ENCODE data around the gene ZNF211. TPM values are rescaled to one million over a fixed set of nuclear protein-coding genes. Genes with fewer than 3 reads are reported as not detected.

ZNF211 gene
- total RNA-seq, 4 donors from 2014 or later, result 9.4 to 115 (median 20.7) TPM

DNA sequence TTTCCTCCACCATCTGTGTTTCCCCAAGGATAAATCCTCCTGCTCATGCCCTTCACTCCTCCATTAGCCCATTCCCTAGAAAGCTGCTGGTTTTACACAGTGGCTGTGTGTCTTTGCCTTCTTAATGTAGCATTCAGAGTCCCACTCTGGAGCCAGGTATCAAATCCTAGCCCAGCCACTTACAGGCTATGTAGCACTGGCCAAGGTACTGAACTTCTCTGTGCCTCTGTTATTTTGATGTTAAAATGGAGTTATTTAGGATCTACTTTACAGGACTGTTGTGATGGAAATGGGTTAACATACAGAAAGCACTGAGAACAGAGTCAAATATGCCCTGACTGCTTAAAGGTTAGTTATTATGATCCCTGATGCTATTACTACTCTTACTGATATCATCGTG is 34.3 kb downstream of the ZNF211 start:
- H3K36me3 ChIP-seq, result no peaks in the 10 kb centered on the region
- no peak for DNase-seq
- H3K9me3 ChIP-seq, result no peaks in the 10 kb centered on the region
- H3K27me3 ChIP-seq, result no peaks in the 10 kb centered on the region
- intact Hi-C loops (cut with DNase I; ENCODE audit: low total_unique reads), result no loop called here
- no peak overlapping the region for H3K27ac ChIP-seq
- H3K4me3 ChIP-seq, result no peak overlapping the region
- H3K4me1 ChIP-seq, result no peaks in the 10 kb centered on the region
- TF ChIP-seq, protein P1, sequence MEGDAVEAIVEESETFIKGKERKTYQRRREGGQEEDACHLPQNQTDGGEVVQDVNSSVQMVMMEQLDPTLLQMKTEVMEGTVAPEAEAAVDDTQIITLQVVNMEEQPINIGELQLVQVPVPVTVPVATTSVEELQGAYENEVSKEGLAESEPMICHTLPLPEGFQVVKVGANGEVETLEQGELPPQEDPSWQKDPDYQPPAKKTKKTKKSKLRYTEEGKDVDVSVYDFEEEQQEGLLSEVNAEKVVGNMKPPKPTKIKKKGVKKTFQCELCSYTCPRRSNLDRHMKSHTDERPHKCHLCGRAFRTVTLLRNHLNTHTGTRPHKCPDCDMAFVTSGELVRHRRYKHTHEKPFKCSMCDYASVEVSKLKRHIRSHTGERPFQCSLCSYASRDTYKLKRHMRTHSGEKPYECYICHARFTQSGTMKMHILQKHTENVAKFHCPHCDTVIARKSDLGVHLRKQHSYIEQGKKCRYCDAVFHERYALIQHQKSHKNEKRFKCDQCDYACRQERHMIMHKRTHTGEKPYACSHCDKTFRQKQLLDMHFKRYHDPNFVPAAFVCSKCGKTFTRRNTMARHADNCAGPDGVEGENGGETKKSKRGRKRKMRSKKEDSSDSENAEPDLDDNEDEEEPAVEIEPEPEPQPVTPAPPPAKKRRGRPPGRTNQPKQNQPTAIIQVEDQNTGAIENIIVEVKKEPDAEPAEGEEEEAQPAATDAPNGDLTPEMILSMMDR (IDR thresholded peaks at IDR 0.05), result no peak
- no peak for TF ChIP-seq POLR2A (IDR thresholded peaks at IDR 0.05)

DNA sequence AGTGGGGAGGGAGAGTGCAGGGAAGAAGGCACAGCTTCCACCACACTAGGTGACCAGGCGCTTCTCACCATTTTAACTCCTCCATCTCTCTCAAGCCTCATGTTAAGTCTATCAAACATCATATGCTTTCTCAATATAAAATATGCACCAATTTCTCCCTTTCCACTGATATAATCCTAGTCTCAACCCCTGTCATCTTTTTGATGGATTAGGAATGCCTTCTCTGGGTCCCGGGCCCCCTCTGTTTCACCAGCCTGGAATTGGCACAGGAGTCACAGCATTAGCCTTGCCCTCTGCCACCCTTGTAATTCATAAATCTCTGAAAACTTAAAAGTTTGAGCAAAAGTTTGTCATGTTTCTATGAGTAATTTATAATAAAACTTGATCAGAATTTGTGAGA is 35.7 kb downstream of the ZNF211 start, which contains the start of gene ZSCAN4:
Gene ZSCAN4 (plus strand): TSS at position 301 of the 400 bp plus-strand sequence. CDS start 7,211 bp downstream, outside the sequence.
- intact Hi-C loops (cut with DNase I; ENCODE audit: low total_unique reads), result no loop called here
- no peak within 1 kb of the TSS for H3K4me3 ChIP-seq
- no peaks in the 10 kb centered on the region for H3K27me3 ChIP-seq
- no peaks in the 10 kb centered on the region for H3K9me3 ChIP-seq
- no peak within 1 kb of the TSS for H3K27ac ChIP-seq
- H3K4me1 ChIP-seq, result no peaks in the 10 kb centered on the region
- H3K36me3 ChIP-seq, result no peaks in the 10 kb centered on the region
- TF ChIP-seq POLR2A (IDR thresholded peaks at IDR 0.05), result no peak
- TF ChIP-seq, protein P1 (IDR thresholded peaks at IDR 0.05), result no peak
- no peak for DNase-seq

DNA sequence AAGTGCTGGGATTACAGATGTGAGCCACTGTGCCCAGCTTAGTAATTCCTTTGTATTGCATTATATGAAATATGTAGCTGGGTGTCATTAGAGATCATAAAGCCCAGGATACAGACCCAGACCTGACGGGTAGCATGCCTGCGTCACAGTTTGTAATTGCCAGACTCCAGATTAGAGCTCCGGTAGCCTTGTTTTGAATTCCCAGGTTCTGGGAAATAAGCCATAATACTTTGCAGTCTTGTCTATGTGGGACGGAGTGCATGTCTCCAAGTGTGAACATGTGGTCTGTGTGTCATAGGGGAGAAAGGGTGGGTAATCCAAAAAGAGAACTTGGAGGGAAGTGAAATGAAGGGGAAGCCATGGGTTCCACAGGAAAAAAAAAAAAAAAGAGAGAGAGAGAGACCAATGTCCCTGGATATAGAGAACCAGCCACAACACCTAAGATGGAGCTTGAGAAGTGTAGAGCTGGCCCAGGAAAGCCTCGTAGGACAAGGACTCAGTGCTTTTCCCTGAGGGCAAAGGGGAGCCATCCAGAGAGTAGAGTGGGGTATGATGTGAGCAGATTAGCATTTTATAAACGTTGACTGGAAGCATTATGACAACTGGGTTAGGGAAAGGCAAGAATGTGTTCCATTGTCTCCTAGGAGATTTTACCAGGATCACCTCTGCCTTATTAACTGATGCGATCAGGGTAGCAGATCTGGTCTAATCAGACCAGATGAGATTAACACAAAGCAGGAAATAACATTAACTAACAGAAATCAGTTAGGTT is 38.3 kb downstream of the ZNF211 start:
- no peaks in the 10 kb centered on the region for H3K36me3 ChIP-seq
- intact Hi-C loops (cut with DNase I; ENCODE audit: low total_unique reads), result no loop called here
- DNase-seq, result no peak
- no peak for TF ChIP-seq POLR2A (IDR thresholded peaks at IDR 0.05)
- TF ChIP-seq, protein P1 (IDR thresholded peaks at IDR 0.05), result no peak
- no peaks in the 10 kb centered on the region for H3K9me3 ChIP-seq
- no peaks in the 10 kb centered on the region for H3K27me3 ChIP-seq
- H3K4me3 ChIP-seq, result no peak overlapping the region
- no peak overlapping the region for H3K27ac ChIP-seq
- no peaks in the 10 kb centered on the region for H3K4me1 ChIP-seq

DNA sequence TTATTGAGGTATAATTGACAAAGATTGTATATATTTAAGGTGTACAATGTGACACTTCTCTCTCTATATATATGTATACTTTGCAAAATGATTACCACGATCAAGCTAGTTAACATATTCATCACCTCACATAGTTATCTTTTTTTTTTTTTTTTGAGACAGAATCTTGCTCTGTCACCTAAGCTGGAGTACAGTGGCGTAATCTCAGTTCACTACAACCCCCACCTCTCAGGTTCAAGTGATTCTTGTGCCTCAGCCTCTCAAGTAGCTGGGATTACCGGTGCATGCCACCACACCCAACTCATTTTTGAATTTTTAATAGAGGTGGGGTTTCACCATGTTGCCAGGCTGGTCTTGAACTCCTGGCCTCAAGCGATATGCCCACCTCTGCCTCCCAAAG is 39.5 kb downstream of the ZNF211 start:
- H3K27ac ChIP-seq, result no peak overlapping the region
- no peaks in the 10 kb centered on the region for H3K27me3 ChIP-seq
- H3K9me3 ChIP-seq, result no peaks in the 10 kb centered on the region
- H3K4me1 ChIP-seq, result no peaks in the 10 kb centered on the region
- no peak for TF ChIP-seq POLR2A (IDR thresholded peaks at IDR 0.05)
- DNase-seq, result no peak
- no peaks in the 10 kb centered on the region for H3K36me3 ChIP-seq
- intact Hi-C loops (cut with DNase I; ENCODE audit: low total_unique reads), result no loop called here
- H3K4me3 ChIP-seq, result no peak overlapping the region

DNA sequence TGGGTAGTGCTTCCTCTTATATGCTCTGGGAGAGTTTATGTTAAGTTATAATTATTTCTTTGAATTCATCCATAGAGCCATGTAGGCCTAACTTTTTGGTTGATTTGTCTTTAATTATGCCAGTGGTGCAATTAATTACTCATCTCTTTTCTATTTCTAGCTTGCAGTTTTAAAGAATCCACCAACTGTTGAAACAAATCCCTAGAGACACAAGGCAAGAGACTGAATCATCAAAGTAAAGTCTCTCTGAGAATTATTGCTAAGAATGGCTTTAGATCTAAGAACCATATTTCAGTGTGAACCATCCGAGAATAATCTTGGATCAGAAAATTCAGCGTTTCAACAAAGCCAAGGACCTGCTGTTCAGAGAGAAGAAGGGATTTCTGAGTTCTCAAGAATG is 42.9 kb downstream of the ZNF211 start:
- Histone ChIP-seq H3K27ac (no peak overlapping the region), H3K27me3 (no peaks in the 10 kb centered on the region), H3K4me3 (no peak overlapping the region), H3K9me3 (no peaks in the 10 kb centered on the region), H3K4me1 (no peaks in the 10 kb centered on the region), H3K36me3 (no peaks in the 10 kb centered on the region)
- intact Hi-C loops (cut with DNase I; ENCODE audit: low total_unique reads), result no loop called here
- DNase-seq, result no peak
- TF ChIP-seq, protein P1 (IDR thresholded peaks at IDR 0.05), result no peak
- no peak for TF ChIP-seq POLR2A (IDR thresholded peaks at IDR 0.05)

Data from uterus (tissue), 4 donors.